Glomerular endothelial cell (primary cell): Measurements from ENCODE around the gene RCHY1. TPM values are rescaled to one million over a fixed set of nuclear protein-coding genes. Genes with fewer than 3 reads are reported as not detected.
"Not testable (repeated sequence)": the region's sequence is repeated elsewhere in the genome, so short reads cannot be mapped to it uniquely, and the experiment has no call there.

ENCODE experiments used
- DNase-seq: peaks from one replicate; pipeline ENCODE4 v3.0.0-alpha.2; 2011; ENCODE audit warnings: low read depth, low spot score; ENCODE audit errors: extremely low read depth
- total RNA-seq: library from RNA; depleted of rRNA; stranded (reverse); fragments of >200 nt; gene quantifications from 2 replicates; pipeline ENCODE4 v1.2.3, GENCODE V29; 2015

The RCHY1 gene
- total RNA-seq, 1 donor from 2014 or later: 19.6 TPM

DNA sequence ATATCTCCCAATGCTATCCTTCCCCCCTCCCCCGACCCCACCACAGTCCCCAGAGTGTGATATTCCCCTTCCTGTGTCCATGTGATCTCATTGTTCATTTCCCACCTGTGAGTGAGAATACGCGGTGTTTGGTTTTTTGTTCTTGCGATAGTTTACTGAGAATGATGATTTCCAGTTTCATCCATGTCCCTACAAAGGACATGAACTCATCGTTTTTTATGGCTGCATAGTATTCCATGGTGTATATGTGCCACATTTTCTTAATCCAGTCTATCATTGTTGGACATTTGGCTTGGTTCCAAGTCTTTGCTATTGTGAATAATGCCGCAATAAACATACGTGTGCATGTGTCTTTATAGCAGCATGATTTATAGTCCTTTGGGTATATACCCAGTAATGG lies 5.2 kb upstream of the RCHY1 start:
- not testable (repeated sequence) for DNase-seq

GRCh38 chr4:75516144-75516543 lies 1.9 kb upstream of the RCHY1 start:
- DNase-seq: no peak

DNA sequence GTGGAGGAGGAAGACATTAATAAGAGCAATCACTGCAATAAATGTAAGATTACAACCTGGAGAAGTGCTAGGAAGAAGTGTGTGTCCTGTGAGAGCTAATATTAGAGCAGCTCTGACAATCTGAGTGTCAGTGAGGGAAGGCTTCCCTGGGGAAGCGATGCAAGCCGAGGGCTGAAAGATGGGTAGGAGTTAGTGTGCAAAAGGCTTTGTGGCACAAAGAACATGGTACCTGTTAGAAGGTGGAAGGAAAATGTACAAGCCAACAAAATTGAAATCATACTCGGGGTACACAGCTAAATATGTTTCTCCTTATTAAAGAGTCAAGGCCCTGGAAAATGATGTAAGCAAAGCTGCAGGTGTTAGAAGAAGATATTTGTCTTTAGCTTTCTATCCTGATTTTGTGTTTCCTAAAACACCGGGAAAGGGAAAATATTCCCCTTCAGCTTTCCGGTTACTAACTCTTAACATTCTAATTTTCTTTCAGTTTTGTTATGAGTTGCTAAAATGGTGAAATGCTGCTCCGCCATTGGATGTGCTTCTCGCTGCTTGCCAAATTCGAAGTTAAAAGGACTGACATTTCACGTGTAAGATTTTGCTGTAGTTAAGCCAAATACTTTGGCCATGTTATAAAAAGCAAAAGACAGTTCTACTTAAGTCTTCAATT lies 878 bp upstream of the RCHY1 start:
- DNase-seq: no peak

DNA sequence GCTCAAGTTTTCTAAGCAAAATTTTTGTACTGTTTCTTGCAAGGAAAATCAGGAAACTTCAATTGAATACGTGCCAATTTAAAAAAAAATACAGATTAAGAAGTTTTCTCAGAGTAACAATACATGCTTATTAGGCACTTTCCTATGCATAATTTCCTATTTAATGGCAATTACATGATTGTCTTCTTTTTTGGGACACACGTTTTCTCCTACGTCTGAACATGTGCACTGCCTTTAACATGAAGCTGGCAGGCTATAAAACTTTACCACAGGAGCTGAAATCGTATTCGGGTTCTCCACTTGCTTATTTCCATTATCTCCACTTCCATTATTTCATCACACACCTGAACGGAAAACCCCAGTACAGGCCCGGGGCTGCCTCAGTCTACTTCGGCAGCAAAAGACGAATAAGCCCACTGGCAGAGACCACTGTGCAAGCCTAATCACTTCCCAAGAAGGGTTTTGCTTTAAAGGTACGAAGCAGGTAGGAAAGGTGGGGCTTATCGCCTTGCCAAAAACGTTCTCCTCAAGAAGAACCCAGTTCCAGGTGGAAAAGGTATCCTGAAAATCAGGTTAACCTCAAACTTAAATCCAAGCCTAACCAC lies 575 bp downstream of the RCHY1 start:
- DNase-seq: no peak

DNA sequence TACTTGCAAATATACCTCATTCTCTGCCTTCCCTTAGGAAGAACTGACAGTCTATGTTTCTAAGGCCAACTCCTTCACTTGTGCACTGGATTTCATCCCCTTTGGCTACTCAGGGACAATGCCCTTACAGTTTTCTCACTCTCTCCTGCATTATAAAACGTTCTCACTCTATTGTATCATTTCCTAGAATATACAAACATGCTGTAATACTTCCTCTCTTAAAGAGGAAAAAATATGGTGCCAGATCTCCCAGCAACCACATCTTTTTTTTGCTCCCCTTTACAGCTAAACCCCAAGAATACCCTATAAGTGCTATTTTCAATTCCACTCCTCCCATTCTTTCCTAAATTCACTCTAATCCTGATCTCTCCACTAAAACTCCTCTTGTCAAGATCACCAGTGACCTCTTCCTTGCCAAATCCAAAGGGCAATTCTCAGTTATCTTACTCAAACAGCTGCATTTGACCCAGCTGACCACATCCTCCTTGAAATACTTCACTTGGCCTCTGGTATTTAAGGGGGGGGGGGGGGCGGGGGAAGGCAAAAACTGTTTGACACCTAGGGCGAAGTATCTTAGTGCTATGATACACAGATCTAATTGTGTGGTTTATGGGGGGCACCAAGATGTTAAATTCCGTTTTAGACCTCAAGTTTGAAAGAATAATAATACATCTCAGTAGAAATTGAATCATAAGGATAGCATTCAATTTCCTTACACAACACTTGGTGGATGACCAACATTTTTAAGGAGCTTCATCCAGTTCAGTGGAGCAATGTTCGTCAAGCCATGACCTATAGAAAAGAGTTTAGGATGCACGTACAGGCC lies 1.6 kb downstream of the RCHY1 start:
- DNase-seq: peak; percentile 70

- no peak for DNase-seq
These were observed 2.4 kb downstream of the RCHY1 start for GRCh38 chr4:75511841-75512240.

DNA sequence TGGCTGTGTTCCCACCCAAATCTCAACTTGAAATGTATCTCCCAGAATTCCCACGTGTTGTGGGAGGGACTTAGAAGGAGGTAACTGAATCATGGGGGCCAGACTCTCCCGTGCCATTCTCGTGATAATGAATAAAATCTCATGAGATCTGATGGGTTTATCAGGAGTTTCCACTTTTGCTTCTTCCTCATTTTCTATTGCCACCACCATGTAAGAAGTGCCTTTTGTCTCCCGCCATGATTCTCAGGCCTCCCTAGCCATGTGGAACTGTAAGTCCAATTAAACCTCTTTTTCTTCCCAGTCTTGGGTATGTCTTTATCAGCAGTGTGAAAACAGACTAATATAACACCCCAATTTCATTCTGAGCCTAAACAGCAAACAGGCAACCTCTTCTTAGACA lies 4.6 kb downstream of the RCHY1 start:
- not testable (repeated sequence) for DNase-seq

- no peak for DNase-seq
These were observed 8.6 kb downstream of the RCHY1 start for GRCh38 chr4:75505630-75506029.

GRCh38 chr4:75502671-75503070 lies 11.5 kb downstream of the RCHY1 start:
- no peak for DNase-seq

DNA sequence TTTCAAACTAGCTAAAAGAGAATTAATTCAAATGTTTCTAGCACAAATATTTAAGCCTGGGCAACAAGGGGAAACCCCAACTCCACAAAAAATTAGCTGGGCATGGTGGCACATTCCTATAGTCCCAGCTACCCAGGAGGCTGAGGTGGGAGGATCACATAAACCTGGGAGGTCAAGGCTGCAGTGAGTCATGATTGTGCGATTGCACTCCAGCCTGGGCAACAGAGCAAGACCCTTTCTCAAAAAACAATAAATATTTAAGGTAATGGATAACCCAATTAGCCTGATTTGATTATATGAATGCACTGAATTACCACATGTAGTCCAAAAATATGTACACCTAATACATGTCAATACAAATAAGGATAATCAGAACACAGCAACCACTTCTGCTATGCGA lies 14.3 kb downstream of the RCHY1 start:
- DNase-seq: no peak

DNA sequence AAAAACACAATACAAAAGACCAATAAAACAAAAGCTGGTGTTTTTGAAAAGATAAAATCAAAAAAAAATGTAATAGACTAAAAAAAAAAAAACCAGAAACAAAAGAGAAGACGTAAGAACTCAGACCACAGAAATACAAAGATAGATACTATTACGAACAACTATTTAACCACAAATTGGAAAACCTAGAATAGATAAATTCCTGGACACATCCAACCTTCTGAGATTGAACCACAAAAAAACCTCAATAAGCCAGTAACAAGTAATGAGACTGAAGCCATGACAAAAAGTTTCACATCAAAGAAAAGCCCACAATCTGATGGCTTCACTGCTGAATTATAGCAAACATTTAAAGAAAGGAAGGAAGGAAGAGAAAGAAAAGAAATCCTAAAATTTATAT lies 16.2 kb downstream of the RCHY1 start:
- no peak for DNase-seq

DNA sequence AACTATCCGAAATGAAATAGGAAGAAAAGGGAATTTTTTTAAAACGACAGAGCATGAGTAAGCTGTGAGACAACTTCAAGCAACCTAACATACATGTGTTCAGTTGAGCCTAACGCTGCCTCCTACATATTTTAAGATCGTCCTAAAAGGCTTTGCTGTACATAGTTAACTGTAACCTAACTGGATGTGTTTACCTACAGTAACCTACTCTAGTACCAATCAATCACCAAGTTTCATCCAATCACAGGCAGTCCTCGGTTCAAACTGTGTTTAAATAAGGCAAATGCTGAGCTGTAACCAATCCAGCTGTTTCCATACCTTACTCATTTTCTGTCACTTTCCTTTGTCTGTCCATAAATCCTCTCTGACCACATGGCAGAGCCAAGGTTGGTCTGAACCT lies 17.1 kb downstream of the RCHY1 start:
- no peak for DNase-seq

GRCh38 chr4:75496406-75496805 lies 17.8 kb downstream of the RCHY1 start:
- DNase-seq: no peak

DNA sequence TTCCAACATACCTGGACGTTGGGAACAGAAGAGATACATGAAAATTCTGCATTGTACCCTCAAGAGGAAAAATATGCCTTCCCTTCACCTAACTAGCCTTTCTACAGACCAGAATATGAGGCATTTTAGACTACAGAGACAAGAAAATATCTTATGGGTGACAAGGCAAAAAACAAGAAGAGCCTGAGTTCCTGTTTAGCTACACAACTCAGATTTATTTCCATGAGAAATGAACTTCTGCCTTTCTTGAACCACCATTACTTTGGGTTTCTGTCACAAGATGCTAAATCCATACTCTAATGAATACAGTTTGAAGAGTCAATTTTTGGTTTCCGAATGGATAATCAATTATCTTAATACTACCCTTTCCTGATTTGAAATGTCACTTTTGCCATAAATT lies 18.7 kb downstream of the RCHY1 start:
- DNase-seq: no peak

- DNase-seq: no peak
These were observed 19.6 kb downstream of the RCHY1 start for GRCh38 chr4:75494563-75494962.

DNA sequence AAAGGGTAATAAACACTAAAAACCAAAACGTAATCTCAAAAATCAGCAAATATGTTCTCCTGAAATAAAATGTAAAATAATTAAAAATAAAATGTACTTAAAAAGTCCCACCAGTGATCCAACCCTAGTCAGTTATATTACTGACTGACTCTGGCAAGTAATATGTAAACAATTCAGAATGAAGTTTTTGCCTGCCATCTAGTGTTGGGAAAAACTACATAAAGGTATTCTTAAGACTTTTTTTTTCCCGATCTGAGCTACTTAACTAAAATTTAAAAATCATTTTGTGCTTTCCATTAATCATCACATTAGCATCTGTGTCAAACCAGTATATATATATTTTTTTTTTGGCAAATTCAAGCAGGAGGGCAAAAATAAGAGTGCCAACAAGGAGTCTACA lies 24.0 kb downstream of the RCHY1 start:
- no peak for DNase-seq

GRCh38 chr4:75484190-75484589 lies 30.0 kb downstream of the RCHY1 start:
- DNase-seq: no peak

DNA sequence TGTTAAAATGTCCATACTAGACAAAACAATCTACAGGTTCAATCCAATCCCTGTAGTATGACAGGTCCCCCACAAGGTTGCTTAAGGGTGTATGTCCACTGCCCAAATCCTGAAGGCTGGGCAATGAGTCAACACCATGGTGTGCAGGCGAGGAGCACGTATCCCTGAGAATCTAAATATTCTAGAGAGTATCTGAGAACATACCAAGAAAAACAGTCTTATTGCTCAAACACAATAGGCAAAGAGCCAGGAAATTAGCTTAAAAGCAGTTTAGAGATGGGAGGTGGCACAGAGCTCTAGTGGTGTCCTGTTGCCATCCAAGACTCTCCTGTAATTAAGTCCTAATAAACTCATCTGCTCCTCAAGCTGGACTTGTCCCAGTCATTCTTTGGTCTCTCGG lies 37.0 kb downstream of the RCHY1 start:
- no peak for DNase-seq

GRCh38 chr4:75470738-75471137 lies 43.5 kb downstream of the RCHY1 start:
- no peak for DNase-seq

GRCh38 chr4:75469896-75470295 lies 44.3 kb downstream of the RCHY1 start:
- DNase-seq: no peak

DNA sequence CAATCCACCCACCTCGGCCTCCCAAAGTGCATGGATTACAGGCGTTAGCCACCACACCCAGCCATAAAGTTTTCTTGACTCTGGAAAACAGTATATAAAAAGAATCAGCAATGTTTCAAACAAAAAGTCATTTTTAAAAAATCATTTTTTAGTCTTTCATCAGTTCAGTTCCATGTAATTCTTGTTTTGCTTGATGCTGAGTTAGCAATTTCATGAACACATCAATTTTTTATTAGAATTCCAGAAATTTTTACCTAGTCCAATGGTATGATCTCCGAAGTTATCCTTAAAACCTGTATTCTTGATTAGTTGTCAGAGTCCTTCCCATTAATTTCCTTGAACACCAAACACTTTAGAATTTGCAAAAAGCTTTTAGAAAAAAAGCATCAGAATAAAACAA lies 56.8 kb downstream of the RCHY1 start:
- DNase-seq: no peak

DNA sequence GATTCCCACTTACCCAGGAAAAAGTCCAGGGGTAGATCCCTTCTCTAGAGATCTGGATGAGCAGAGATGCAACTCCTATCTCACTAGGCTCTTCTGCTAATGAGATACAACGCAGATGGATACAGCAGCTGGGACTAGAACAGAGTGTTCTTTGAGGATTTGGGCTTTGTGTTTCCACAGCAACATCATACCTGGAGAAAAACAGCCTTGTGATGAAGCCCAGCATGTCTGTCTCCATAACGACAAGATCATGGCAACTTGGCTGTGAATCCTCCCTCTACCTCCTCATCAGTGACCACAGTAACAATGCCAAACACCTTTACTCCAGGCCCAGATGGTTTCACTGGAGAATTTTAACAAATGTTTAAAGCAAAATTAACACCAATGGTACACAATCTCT lies 80.1 kb downstream of the RCHY1 start:
- no peak for DNase-seq
